Neural cell (in vitro differentiated cells): ENCODE measurements around the gene TMEM61. TPM values are rescaled to one million over a fixed set of nuclear protein-coding genes. Genes with fewer than 3 reads are reported as not detected.

ENCODE experiments used
- H2AFZ ChIP-seq: fragments of 200-600, 300-800 bp; sonication (generic), shearing (Covaris generic); 2 replicates; pipeline ENCODE4 v1.6.0; 2014; ENCODE audit warnings: low read depth, mild to moderate bottlenecking, antibody characterized with exemption, low read length, moderate library complexity
- H3F3A ChIP-seq: fragments of 200-600 bp; shearing (Covaris generic); 2 replicates; pipeline ENCODE4 v1.6.1; 2016; ENCODE audit warnings: mild to moderate bottlenecking, moderate library complexity, mixed read lengths, antibody characterized with exemption, low read length; ENCODE audit not compliant: insufficient read depth, poor library complexity, severe bottlenecking
- H3K27ac ChIP-seq: fragments of 200-600, 300-800 bp; sonication (generic), shearing (Covaris generic); 2 replicates; pipeline ENCODE4 v1.5.1; 2014; ENCODE audit warnings: mild to moderate bottlenecking, low read length, moderate library complexity
- H3K27me3 ChIP-seq: fragments of 300-800, 200-600 bp; sonication (generic), shearing (Covaris generic); 2 replicates; pipeline ENCODE4 v1.6.0; 2014; ENCODE audit warnings: mild to moderate bottlenecking, low read depth, low read length, moderate library complexity; ENCODE audit not compliant: insufficient read depth
- H3K36me3 ChIP-seq: fragments of 300-800, 200-600 bp; sonication (generic), shearing (Covaris generic); 2 replicates; pipeline ENCODE4 v1.5.1; 2014; ENCODE audit warnings: mild to moderate bottlenecking, antibody characterized with exemption, low read length, moderate library complexity; ENCODE audit not compliant: insufficient read depth
- H3K4me2 ChIP-seq: fragments of 300-800, 200-600 bp; sonication (generic), shearing (Covaris generic); 2 replicates; pipeline ENCODE4 v1.6.0; 2014; ENCODE audit warnings: mild to moderate bottlenecking, low read length
- H3K4me3 ChIP-seq: fragments of 300-800, 200-600 bp; sonication (generic), shearing (Covaris generic); 2 replicates; pipeline ENCODE4 v1.5.1; 2014; ENCODE audit warnings: mild to moderate bottlenecking, low read length, moderate library complexity
- H3K79me2 ChIP-seq: fragments of 200-600 bp; shearing (Covaris generic); replicated peaks from 2 replicates; pipeline ENCODE4 v1.6.0; 2014; ENCODE audit warnings: mild to moderate bottlenecking, low read length, moderate library complexity; ENCODE audit not compliant: insufficient read depth
- H3K9ac ChIP-seq: fragments of 300-800, 200-600 bp; sonication (generic), shearing (Covaris generic); 2 replicates; pipeline ENCODE4 v1.6.1; 2016; ENCODE audit warnings: mild to moderate bottlenecking, low read length, mixed read lengths
- H3K9me2 ChIP-seq: fragments of 200-600 bp; shearing (Covaris generic); 2 replicates; pipeline ENCODE4 v1.6.1; 2016; ENCODE audit warnings: mild to moderate bottlenecking, low read length, mixed read lengths; ENCODE audit not compliant: insufficient read depth
- H3K9me3 ChIP-seq: fragments of 200-600, 300-800 bp; sonication (generic), shearing (Covaris generic); 2 replicates; pipeline ENCODE4 v1.6.1; 2016; ENCODE audit warnings: mild to moderate bottlenecking, mixed run types, low read length, moderate library complexity, mixed read lengths
- H4K20me1 ChIP-seq: fragments of 200-600 bp; shearing (Covaris generic); 2 replicates; pipeline ENCODE4 v1.6.1; 2016; ENCODE audit warnings: mild to moderate bottlenecking, mixed run types; ENCODE audit not compliant: insufficient read depth
- CTCF ChIP-seq: fragments of 450-650 bp; IDR thresholded peaks from 2 replicates; pipeline ENCODE4 v1.5.1; 2014; ENCODE audit warnings: antibody characterized with exemption, mild to moderate bottlenecking, moderate library complexity; ENCODE audit not compliant: poor library complexity, severe bottlenecking
- EP300 ChIP-seq: fragments of 450-650 bp; conservative IDR thresholded peaks from 2 replicates; pipeline ENCODE4 v1.6.1; 2014; ENCODE audit warnings: antibody characterized with exemption, mild to moderate bottlenecking, moderate library complexity; ENCODE audit not compliant: poor library complexity, severe bottlenecking
- EZH2 ChIP-seq: fragments of 200-600, 300-800 bp; shearing (Covaris generic), sonication (generic); IDR thresholded peaks from 2 replicates; pipeline ENCODE4 v1.6.1; 2014; ENCODE audit warnings: antibody characterized with exemption, low read length, borderline replicate concordance, mild to moderate bottlenecking; ENCODE audit not compliant: insufficient read depth, poor library complexity, severe bottlenecking
- MXI1 ChIP-seq: fragments of 450-650 bp; conservative IDR thresholded peaks from 2 replicates; pipeline ENCODE4 v1.6.1; 2014; ENCODE audit warnings: antibody characterized with exemption, mild to moderate bottlenecking; ENCODE audit not compliant: poor library complexity, severe bottlenecking
- POLR2AphosphoS5 ChIP-seq: IDR thresholded peaks from 2 replicates; pipeline ENCODE4 v1.6.1; 2012
- RAD21 ChIP-seq: fragments of 450-650 bp; conservative IDR thresholded peaks from 2 replicates; pipeline ENCODE4 v1.6.1; 2014; ENCODE audit warnings: antibody characterized with exemption, mild to moderate bottlenecking, moderate library complexity
- SMC3 ChIP-seq: fragments of 450-650 bp; conservative IDR thresholded peaks from 2 replicates; pipeline ENCODE4 v1.6.1; 2014; ENCODE audit warnings: antibody characterized with exemption, mild to moderate bottlenecking, moderate library complexity; ENCODE audit not compliant: poor library complexity
- TAF1 ChIP-seq: IDR thresholded peaks from 2 replicates; pipeline ENCODE4 v1.6.1; 2012; ENCODE audit warnings: low read depth
- polyA plus RNA-seq: library from polyadenylated mRNA; depleted of rRNA; stranded (reverse); fragments of >200 nt; gene quantifications from 2 replicates; pipeline ENCODE4 v1.2.3, GENCODE V29; 2014
- TF ChIP-seq, protein P1 (sequence below): IDR thresholded peaks from 2 replicates; pipeline ENCODE4 v1.6.1; 2012; ENCODE audit warnings: borderline replicate concordance

The TMEM61 gene
- polyA plus RNA-seq, 1 donor from 2014 or later, result not detected

DNA sequence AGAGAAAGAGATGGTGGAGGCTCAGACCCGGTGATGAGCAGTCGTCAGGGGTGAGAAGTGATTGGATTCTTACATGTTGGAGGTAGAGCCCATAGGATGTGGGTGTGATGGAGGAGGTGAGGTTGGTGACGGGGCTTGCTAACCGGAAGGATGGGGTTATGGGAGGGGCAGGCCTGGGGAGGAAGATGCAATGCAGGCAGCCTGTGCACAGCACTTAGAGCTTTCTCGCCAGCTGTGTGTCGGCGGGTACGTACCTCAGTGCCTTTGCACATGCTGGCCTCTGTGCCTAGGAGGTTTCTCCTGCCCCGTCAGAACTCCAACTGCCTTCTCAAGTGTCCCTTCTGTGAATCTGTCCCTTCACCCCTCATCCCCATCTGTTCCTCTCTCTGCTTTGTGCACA, 15.4 kb downstream of the TMEM61 start:
- H3K36me3 ChIP-seq, result no peaks in the 10 kb centered on the region
- H3K9me3 ChIP-seq, result peaks cover 2% of the 10 kb centered on the region
- peaks cover 34% of the 10 kb centered on the region for H3K27me3 ChIP-seq
- no peak overlapping the region for H3K4me2 ChIP-seq
- H3K9ac ChIP-seq, result no peak overlapping the region
- TF ChIP-seq SMC3 (no peak), POLR2AphosphoS5 (no peak), CTCF (no peak), MXI1 (no peak), EP300 (no peak), RAD21 (no peak), TAF1 (no peak), EZH2 (no peak)
- TF ChIP-seq, protein P1, sequence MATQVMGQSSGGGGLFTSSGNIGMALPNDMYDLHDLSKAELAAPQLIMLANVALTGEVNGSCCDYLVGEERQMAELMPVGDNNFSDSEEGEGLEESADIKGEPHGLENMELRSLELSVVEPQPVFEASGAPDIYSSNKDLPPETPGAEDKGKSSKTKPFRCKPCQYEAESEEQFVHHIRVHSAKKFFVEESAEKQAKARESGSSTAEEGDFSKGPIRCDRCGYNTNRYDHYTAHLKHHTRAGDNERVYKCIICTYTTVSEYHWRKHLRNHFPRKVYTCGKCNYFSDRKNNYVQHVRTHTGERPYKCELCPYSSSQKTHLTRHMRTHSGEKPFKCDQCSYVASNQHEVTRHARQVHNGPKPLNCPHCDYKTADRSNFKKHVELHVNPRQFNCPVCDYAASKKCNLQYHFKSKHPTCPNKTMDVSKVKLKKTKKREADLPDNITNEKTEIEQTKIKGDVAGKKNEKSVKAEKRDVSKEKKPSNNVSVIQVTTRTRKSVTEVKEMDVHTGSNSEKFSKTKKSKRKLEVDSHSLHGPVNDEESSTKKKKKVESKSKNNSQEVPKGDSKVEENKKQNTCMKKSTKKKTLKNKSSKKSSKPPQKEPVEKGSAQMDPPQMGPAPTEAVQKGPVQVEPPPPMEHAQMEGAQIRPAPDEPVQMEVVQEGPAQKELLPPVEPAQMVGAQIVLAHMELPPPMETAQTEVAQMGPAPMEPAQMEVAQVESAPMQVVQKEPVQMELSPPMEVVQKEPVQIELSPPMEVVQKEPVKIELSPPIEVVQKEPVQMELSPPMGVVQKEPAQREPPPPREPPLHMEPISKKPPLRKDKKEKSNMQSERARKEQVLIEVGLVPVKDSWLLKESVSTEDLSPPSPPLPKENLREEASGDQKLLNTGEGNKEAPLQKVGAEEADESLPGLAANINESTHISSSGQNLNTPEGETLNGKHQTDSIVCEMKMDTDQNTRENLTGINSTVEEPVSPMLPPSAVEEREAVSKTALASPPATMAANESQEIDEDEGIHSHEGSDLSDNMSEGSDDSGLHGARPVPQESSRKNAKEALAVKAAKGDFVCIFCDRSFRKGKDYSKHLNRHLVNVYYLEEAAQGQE, result no peak
- no peaks in the 10 kb centered on the region for H3K9me2 ChIP-seq
- no peak overlapping the region for H2AFZ ChIP-seq
- no peak overlapping the region for H3K27ac ChIP-seq
- H3K79me2 ChIP-seq, result no peaks in the 10 kb centered on the region
- H3F3A ChIP-seq, result no peaks in the 10 kb centered on the region
- H4K20me1 ChIP-seq, result no peaks in the 10 kb centered on the region
- no peak overlapping the region for H3K4me3 ChIP-seq

DNA sequence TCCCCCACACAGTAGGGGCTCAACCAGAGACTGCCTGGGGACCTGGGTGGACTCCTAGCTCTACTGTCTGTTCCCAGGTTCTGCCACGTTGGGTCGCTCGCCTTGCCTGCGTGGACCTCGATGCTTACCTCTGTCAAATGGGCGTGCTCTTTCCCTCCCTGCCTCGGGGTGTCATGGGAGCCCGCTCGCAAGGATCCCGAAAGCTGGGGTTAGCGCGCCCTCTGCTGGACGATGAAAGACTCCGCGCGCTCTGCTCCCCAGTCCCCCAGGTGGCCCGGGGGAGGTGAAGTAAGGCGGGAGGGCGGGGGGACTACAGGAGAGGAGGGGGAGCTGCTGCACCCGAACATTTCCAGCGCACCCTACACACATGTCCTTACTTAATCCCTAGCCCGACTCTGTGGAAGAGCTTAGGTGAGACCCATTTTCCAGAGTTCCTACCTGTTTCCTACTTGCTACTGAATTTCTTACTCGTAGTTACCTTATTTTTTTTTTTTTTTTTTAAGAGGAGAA, 16.0 kb downstream of the TMEM61 start:
- TF ChIP-seq RAD21 (no peak), POLR2AphosphoS5 (no peak), EZH2 (no peak), EP300 (no peak), MXI1 (no peak), CTCF (no peak), TAF1 (no peak), SMC3 (no peak)
- TF ChIP-seq, protein P1, result no peak
- H3K27ac ChIP-seq, result no peak overlapping the region
- H3K4me2 ChIP-seq, result no peak overlapping the region
- no peaks in the 10 kb centered on the region for H3F3A ChIP-seq
- no peak overlapping the region for H3K4me3 ChIP-seq
- no peaks in the 10 kb centered on the region for H3K36me3 ChIP-seq
- H3K9me3 ChIP-seq, result peaks cover 2% of the 10 kb centered on the region
- no peak overlapping the region for H3K9ac ChIP-seq
- no peaks in the 10 kb centered on the region for H3K9me2 ChIP-seq
- no peaks in the 10 kb centered on the region for H3K79me2 ChIP-seq
- H4K20me1 ChIP-seq, result no peaks in the 10 kb centered on the region
- H3K27me3 ChIP-seq, result peaks cover 34% of the 10 kb centered on the region
- H2AFZ ChIP-seq, result no peak overlapping the region
